GM21526 (cell line): ENCODE data around the gene PRR14.
"Not testable (repeated sequence)": the region's sequence is repeated elsewhere in the genome, so short reads cannot be mapped to it uniquely, and the experiment has no call there.

ENCODE experiments used
- ATAC-seq: cut with Tn5 transposase; IDR thresholded peaks from one replicate; pipeline ENCODE4 v1.9.1; 2021; ENCODE audit warnings: moderate library complexity; ENCODE audit not compliant: unreplicated experiment, low FRiP score

The PRR14 gene

GRCh38 chr16:30688701-30689100, 37.9 kb downstream of the PRR14 start:
- no peak for ATAC-seq

- no peak for ATAC-seq
Observed at GRCh38 chr16:30691907-30692306, 41.1 kb downstream of the PRR14 start.

- ATAC-seq = no peak
Observed at GRCh38 chr16:30692396-30693064, 41.8 kb downstream of the PRR14 start.

- ATAC-seq = no peak
Observed at GRCh38 chr16:30694926-30695693, 44.4 kb downstream of the PRR14 start.

- ATAC-seq = not testable (repeated sequence)
Observed at GRCh38 chr16:30696646-30697045, 45.9 kb downstream of the PRR14 start.

- ATAC-seq = peak; percentile 81
Observed at GRCh38 chr16:30697264-30698138, 46.7 kb downstream of the PRR14 start.

- ATAC-seq = peak; percentile 58
Observed at GRCh38 chr16:30698139-30698815, 47.5 kb downstream of the PRR14 start.

- peak; percentile 25 for ATAC-seq
Observed at GRCh38 chr16:30698816-30699614, 48.3 kb downstream of the PRR14 start, which contains the start of gene SRCAP. SRCAP (plus strand) TSS chr16:30699171; CDS start chr16:30700825, 1,654 bp downstream.

GRCh38 chr16:30699615-30700099, 48.9 kb downstream of the PRR14 start:
- ATAC-seq = no peak

GRCh38 chr16:30700491-30700890, 49.7 kb downstream of the PRR14 start:
- no peak for ATAC-seq

- ATAC-seq = no peak
Observed at GRCh38 chr16:30700971-30701370, 50.2 kb downstream of the PRR14 start.

- not testable (repeated sequence) for ATAC-seq
Observed at GRCh38 chr16:30703071-30703470, 52.3 kb downstream of the PRR14 start.

GRCh38 chr16:30703971-30704370, 53.2 kb downstream of the PRR14 start:
- ATAC-seq = no peak
